Astrocyte (in vitro differentiated cells and primary cell): ENCODE data around the gene FOXI3.

Experiments
- EZH2 ChIP-seq: IDR thresholded peaks from 2 replicates; pipeline ENCODE4 v1.6.1; 2012; ENCODE audit warnings: mild to moderate bottlenecking, low read length, inconsistent platforms; ENCODE audit not compliant: insufficient read depth
- TF ChIP-seq, protein P1 (sequence below): IDR thresholded peaks from 2 replicates; pipeline ENCODE4 v1.5.1; 2011; ENCODE audit warnings: low read depth, mild to moderate bottlenecking, inconsistent platforms, low read length, moderate library complexity; ENCODE audit not compliant: insufficient read depth

DNA sequence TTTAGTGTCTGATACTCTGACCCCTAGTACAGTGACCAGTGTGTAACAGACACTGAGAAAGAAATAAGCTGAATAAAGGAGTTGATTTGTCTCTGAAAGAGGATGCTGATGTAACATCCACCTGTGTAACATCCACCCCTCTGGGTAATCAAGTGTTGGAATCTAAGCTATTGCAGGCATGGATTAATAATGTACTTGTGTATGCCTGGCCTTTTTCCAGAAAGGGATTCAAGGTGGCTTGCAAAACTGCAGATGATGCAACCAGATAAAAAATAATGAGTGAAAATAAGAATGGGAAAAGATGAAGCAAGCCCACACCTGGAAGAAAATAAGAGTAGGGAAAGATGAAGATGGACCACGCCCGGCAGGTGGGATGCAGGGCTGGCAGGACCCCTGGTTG is 48.2 kb upstream of the FOXI3 start:
- TF ChIP-seq, protein P1, sequence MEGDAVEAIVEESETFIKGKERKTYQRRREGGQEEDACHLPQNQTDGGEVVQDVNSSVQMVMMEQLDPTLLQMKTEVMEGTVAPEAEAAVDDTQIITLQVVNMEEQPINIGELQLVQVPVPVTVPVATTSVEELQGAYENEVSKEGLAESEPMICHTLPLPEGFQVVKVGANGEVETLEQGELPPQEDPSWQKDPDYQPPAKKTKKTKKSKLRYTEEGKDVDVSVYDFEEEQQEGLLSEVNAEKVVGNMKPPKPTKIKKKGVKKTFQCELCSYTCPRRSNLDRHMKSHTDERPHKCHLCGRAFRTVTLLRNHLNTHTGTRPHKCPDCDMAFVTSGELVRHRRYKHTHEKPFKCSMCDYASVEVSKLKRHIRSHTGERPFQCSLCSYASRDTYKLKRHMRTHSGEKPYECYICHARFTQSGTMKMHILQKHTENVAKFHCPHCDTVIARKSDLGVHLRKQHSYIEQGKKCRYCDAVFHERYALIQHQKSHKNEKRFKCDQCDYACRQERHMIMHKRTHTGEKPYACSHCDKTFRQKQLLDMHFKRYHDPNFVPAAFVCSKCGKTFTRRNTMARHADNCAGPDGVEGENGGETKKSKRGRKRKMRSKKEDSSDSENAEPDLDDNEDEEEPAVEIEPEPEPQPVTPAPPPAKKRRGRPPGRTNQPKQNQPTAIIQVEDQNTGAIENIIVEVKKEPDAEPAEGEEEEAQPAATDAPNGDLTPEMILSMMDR: no peak
- TF ChIP-seq EZH2: no peak
